Measurements from ENCODE around the gene PZP. TPM values are rescaled to one million over a fixed set of nuclear protein-coding genes. Genes with fewer than 3 reads are reported as not detected.

Gene PZP
- total RNA-seq (2022), result not detected in 2 replicates
- not detected for Bru-seq, nascent RNA
- not detected for BruChase-seq, experiment 1, labeled RNA remaining after a 6-hour chase
- BruChase-seq, experiment 2, labeled RNA remaining after a 2-hour chase, result percentile 2 among the genes with signal in this experiment
- long read RNA-seq, result 0 reads

- TF ChIP-seq CTCF (IDR thresholded peaks at IDR 0.05; ENCODE audit: unreplicated experiment), result no peak
- BruUV-seq (replicated peaks), result no TSS peak
Measured at GRCh38 chr12:9208229-9208628, at the start of gene PZP. Gene PZP, minus strand, starts transcription at chr12:9208395. Its CDS starts 54 bp downstream, at chr12:9208341.

GRCh38 chr12:9256758-9257405, 48.7 kb upstream of the PZP start:
- H3K36me3 Mint-ChIP-seq (ENCODE audit: insufficient read depth, unreplicated experiment), result no peaks in the 10 kb centered on the region
- TF ChIP-seq CTCF (IDR thresholded peaks at IDR 0.05; ENCODE audit: unreplicated experiment), result no peak
- ChIA-PET POLR2A (interaction anchor here (1.4 kb wide), 1 partner anchor 10 kb away, joined by 3 read pairs; no protein-coding TSS in a partner anchor), CTCF (interaction anchor here (0.5 to 0.6 kb wide), 2 partner anchors 10 to 69 kb away, joined by 3 to 4 read pairs; no protein-coding TSS in a partner anchor)
- no peaks in the 10 kb centered on the region for H3K9me3 Mint-ChIP-seq (ENCODE audit: unreplicated experiment)
- H3K27me3 Mint-ChIP-seq (ENCODE audit: insufficient read depth, unreplicated experiment), result no peaks in the 10 kb centered on the region
- no peak for DNase-seq (ENCODE audit: unreplicated experiment)
- no peak overlapping the region for H3K4me3 Mint-ChIP-seq (ENCODE audit: unreplicated experiment)
- no peaks in the 10 kb centered on the region for H3K4me1 Mint-ChIP-seq (ENCODE audit: insufficient read depth, unreplicated experiment)
- intact Hi-C loops (cut with micrococcal nuclease), result no loop called here
- H3K27ac Mint-ChIP-seq (ENCODE audit: low read depth, unreplicated experiment), result no peak overlapping the region
- no TSS peak for BruUV-seq (replicated peaks)

More at GRCh38 chr12:9208229-9208628, at the start of gene PZP:
- CTCF ChIA-PET, result no interaction called here
- Mint-ChIP-seq H3K4me3 (ENCODE audit: unreplicated experiment) (no peak within 1 kb of the TSS), H3K4me1 (ENCODE audit: insufficient read depth, unreplicated experiment) (no peaks in the 10 kb centered on the region), H3K27ac (ENCODE audit: low read depth, unreplicated experiment) (no peak within 1 kb of the TSS), H3K9me3 (ENCODE audit: unreplicated experiment) (no peaks in the 10 kb centered on the region), H3K27me3 (ENCODE audit: insufficient read depth, unreplicated experiment) (no peaks in the 10 kb centered on the region), H3K36me3 (ENCODE audit: insufficient read depth, unreplicated experiment) (no peaks in the 10 kb centered on the region)
- intact Hi-C loops (cut with micrococcal nuclease), result no loop called here
- no peak for DNase-seq (ENCODE audit: unreplicated experiment)
- POLR2A ChIA-PET, result no interaction called here

- H3K27me3 Mint-ChIP-seq (ENCODE audit: insufficient read depth, unreplicated experiment), result no peaks in the 10 kb centered on the region
- ChIA-PET CTCF (no interaction called here), POLR2A (interaction anchor here (0.6 to 1.4 kb wide), 2 partner anchors 11 to 232 kb away, joined by 3 read pairs; no protein-coding TSS in a partner anchor)
- no TSS peak for BruUV-seq (replicated peaks)
- H3K27ac Mint-ChIP-seq (ENCODE audit: low read depth, unreplicated experiment), result no peak overlapping the region
- H3K9me3 Mint-ChIP-seq (ENCODE audit: unreplicated experiment), result no peaks in the 10 kb centered on the region
- TF ChIP-seq CTCF (IDR thresholded peaks at IDR 0.05; ENCODE audit: unreplicated experiment), result no peak
- H3K36me3 Mint-ChIP-seq (ENCODE audit: insufficient read depth, unreplicated experiment), result no peaks in the 10 kb centered on the region
- intact Hi-C loops (cut with micrococcal nuclease), result no loop called here
- H3K4me1 Mint-ChIP-seq (ENCODE audit: insufficient read depth, unreplicated experiment), result no peaks in the 10 kb centered on the region
- H3K4me3 Mint-ChIP-seq (ENCODE audit: unreplicated experiment), result no peak overlapping the region
- DNase-seq (ENCODE audit: unreplicated experiment), result no peak
Measured at GRCh38 chr12:9256341-9256740, 48.1 kb upstream of the PZP start.

- no peak for TF ChIP-seq CTCF (IDR thresholded peaks at IDR 0.05; ENCODE audit: unreplicated experiment)
- ChIA-PET CTCF (interaction anchor here (0.5 kb wide), 2 partner anchors 66 to 262 kb away, joined by 3 read pairs; no protein-coding TSS in a partner anchor), POLR2A (interaction anchor here (0.6 to 1.4 kb wide), 3 partner anchors 11 to 232 kb away, joined by 3 read pairs; no protein-coding TSS in a partner anchor)
- Mint-ChIP-seq H3K36me3 (ENCODE audit: insufficient read depth, unreplicated experiment) (no peaks in the 10 kb centered on the region), H3K9me3 (ENCODE audit: unreplicated experiment) (no peaks in the 10 kb centered on the region), H3K4me3 (ENCODE audit: unreplicated experiment) (no peak overlapping the region), H3K27me3 (ENCODE audit: insufficient read depth, unreplicated experiment) (no peaks in the 10 kb centered on the region), H3K4me1 (ENCODE audit: insufficient read depth, unreplicated experiment) (no peaks in the 10 kb centered on the region), H3K27ac (ENCODE audit: low read depth, unreplicated experiment) (no peak overlapping the region)
- intact Hi-C loops (cut with micrococcal nuclease), result no loop called here
- BruUV-seq (replicated peaks), result no TSS peak
- DNase-seq (ENCODE audit: unreplicated experiment), result no peak
Measured at GRCh38 chr12:9255837-9256236, 47.6 kb upstream of the PZP start.
